ENCODE results near the gene TBC1D4.

TBC1D4 gene

DNA sequence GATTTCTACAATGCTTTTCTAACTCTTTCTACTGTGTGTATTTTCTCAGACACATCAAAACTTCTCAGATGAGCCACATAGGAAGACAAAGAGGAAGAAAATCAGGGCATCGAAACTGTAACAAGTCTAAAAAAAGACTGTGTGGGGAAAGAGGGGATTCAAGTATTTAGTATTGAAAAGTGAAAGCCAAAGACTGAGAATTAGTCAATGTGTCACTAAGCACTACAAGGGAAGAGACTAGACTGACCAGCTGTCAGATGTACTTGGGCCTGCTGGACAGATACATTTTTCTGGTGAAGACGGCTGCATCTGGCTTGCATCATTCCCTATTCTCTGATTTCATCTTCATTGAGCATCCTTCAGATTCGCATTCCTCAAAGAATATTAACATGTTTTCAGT lies 30.3 kb upstream of the TBC1D4 start:
- Histone ChIP-seq H3K9ac (ENCODE audit: insufficient read length) (no peak overlapping the region), H3K4me3 (no peak overlapping the region), H3K27ac (no peak overlapping the region), H3K9me3 (ENCODE audit: low read depth, low read length) (no peaks in the 10 kb centered on the region), H3K36me3 (ENCODE audit: insufficient read depth, low read length) (no peaks in the 10 kb centered on the region)
- no peak for DNase-seq (ENCODE audit: low read depth, low spot score)
- no peak for TF ChIP-seq FOXP2 (optimal IDR thresholded peaks at IDR 0.05; ENCODE audit: control extremely low read depth, extremely low read length, insufficient read depth)
- no peak for TF ChIP-seq POLR2AphosphoS5 (IDR thresholded peaks at IDR 0.05; ENCODE audit: borderline replicate concordance, low read depth, low read length)
- TF ChIP-seq EZH2 (IDR thresholded peaks at IDR 0.05): no peak

DNA sequence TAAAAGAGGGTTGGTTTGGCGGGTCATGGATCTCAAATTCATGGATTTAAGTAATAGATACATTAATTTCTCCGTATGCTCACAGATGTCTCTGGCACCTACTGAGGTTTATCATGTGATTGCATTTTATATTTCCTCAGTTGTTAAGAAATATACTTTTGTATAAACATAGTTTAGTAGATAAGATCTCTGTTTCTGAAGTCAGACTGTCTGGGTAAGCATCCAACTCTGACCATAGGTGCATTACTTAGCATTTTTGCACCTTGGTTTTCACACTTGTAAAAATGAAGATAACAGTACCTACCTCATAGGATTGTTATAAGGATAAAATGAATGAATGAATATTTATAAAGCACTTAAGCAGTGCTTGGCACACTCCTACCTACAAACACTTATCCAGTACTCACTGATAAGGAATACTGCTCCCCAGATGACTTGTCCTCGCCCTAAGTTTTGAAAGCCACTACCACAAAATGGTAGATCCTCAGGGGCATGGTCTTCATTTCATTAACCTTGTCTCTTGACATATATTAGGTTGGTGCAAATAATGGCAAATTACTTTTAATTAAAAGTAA lies 29.2 kb upstream of the TBC1D4 start:
- Histone ChIP-seq H3K27ac (no peak overlapping the region), H3K9me3 (ENCODE audit: low read depth, low read length) (no peaks in the 10 kb centered on the region), H3K9ac (ENCODE audit: insufficient read length) (no peak overlapping the region), H3K36me3 (ENCODE audit: insufficient read depth, low read length) (no peaks in the 10 kb centered on the region), H3K4me3 (no peak overlapping the region)
- no peak for DNase-seq (ENCODE audit: low read depth, low spot score)
- TF ChIP-seq POLR2AphosphoS5 (IDR thresholded peaks at IDR 0.05; ENCODE audit: borderline replicate concordance, low read depth, low read length): no peak
- no peak for TF ChIP-seq FOXP2 (optimal IDR thresholded peaks at IDR 0.05; ENCODE audit: control extremely low read depth, extremely low read length, insufficient read depth)
- no peak for TF ChIP-seq EZH2 (IDR thresholded peaks at IDR 0.05)

DNA sequence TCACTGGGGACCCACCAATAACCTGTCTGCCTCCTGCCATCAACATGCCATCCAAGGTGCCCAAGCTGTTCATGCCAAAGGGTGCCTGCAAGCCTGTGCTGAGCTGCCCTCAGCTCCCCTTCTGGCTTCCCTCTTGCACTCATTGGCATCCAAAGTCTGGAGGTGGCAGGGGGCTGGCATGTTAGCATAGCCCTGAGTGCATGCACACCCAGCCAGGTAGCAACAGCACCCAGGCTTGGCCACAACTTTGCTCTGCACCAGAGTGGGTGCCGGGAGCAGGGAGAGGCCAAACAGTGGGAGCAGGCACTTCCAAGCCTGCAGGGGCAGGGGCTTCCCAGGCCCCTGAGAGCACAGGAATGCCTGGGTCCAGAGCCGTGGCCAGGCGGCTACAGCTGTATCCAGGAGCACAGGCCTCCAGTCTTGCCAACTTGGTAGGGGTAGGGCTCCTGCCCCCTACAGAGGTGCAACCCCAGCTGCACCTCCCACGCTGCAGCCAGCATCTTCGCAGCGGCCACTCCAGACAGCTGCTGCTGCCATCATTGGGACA lies 26.1 kb upstream of the TBC1D4 start:
- TF ChIP-seq FOXP2 (optimal IDR thresholded peaks at IDR 0.05; ENCODE audit: control extremely low read depth, extremely low read length, insufficient read depth) (no peak), EZH2 (IDR thresholded peaks at IDR 0.05) (no peak), POLR2AphosphoS5 (IDR thresholded peaks at IDR 0.05; ENCODE audit: borderline replicate concordance, low read depth, low read length) (no peak)
- H3K9me3 ChIP-seq (ENCODE audit: low read depth, low read length): no peaks in the 10 kb centered on the region
- no peak for DNase-seq (ENCODE audit: low read depth, low spot score)
- no peak overlapping the region for H3K9ac ChIP-seq (ENCODE audit: insufficient read length)
- H3K27ac ChIP-seq: no peak overlapping the region
- no peaks in the 10 kb centered on the region for H3K36me3 ChIP-seq (ENCODE audit: insufficient read depth, low read length)
- no peak overlapping the region for H3K4me3 ChIP-seq

DNA sequence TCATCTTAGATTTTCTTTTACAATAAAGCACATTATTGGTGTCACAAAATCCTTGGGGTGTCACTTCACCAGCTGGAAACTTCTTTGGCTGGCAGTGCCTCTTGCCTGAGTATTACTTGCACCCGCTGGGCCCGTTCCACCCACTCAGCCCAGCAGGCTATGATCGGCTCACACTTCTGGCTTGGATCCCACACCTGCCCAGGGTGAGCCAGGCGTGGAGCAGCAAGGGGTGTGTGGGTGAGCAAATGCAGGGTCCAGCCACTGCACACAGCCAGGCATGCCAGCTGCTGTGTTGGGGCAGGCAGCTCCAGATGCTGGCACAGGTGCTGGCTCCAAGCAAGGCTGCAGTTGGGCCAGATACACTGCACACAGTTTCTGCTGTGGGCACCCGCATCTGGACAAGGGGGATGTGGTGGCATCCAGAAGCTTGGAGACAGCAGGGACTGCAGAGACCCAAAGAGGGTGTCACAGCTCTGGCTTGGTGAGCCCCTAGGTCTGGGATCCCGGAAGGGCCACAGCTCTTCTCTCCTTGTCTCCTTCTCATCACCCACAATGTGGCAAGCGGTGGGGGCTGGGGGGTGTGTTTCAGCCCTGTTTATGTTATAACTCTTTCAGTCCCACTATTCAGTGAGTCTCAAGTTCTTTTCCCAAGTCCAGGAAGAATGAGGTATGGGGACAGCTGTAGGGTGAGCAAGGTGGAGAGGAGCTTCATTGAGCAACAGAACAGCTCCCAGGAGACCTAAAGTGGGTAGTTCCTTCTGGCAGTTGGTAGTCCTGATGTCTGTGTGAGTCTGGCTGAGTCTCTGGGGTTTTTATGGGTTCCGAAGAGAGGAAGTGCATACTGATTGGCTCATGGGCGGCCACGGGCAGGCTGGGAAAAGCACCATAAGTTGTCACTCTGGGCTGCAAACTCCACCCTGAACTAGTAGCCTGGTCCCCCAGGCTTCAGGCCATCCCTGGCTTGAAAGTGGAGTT lies 25.3 kb upstream of the TBC1D4 start:
- no peak for DNase-seq (ENCODE audit: low read depth, low spot score)
- TF ChIP-seq POLR2AphosphoS5 (IDR thresholded peaks at IDR 0.05; ENCODE audit: borderline replicate concordance, low read depth, low read length): no peak
- no peak for TF ChIP-seq EZH2 (IDR thresholded peaks at IDR 0.05)
- TF ChIP-seq FOXP2 (optimal IDR thresholded peaks at IDR 0.05; ENCODE audit: control extremely low read depth, extremely low read length, insufficient read depth): no peak
- no peaks in the 10 kb centered on the region for H3K36me3 ChIP-seq (ENCODE audit: insufficient read depth, low read length)
- H3K4me3 ChIP-seq: no peak overlapping the region
- H3K27ac ChIP-seq: no peak overlapping the region
- no peaks in the 10 kb centered on the region for H3K9me3 ChIP-seq (ENCODE audit: low read depth, low read length)
- H3K9ac ChIP-seq (ENCODE audit: insufficient read length): no peak overlapping the region

DNA sequence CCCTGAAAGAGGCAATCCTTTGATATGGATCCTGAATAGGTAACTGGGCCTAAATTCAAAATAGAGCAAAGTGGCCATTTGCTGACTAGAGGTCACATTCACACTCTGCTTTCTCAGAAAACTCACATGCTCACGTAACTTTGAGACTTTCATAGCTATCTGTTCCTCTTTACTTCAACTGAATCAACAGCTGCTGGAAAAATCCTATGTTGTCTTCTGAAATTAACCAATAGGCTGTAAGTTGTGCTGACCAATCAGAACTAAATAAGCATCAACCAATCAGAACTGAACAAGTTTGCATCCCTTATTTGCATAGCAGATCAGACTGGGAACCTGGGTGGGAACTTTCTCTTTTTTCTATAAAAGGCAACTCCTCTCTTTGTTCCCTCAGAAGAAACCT lies 24.0 kb upstream of the TBC1D4 start:
- Histone ChIP-seq H3K27ac (no peak overlapping the region), H3K9me3 (ENCODE audit: low read depth, low read length) (no peaks in the 10 kb centered on the region), H3K4me3 (no peak overlapping the region), H3K36me3 (ENCODE audit: insufficient read depth, low read length) (no peaks in the 10 kb centered on the region), H3K9ac (ENCODE audit: insufficient read length) (no peak overlapping the region)
- no peak for DNase-seq (ENCODE audit: low read depth, low spot score)
- TF ChIP-seq EZH2 (IDR thresholded peaks at IDR 0.05) (no peak), POLR2AphosphoS5 (IDR thresholded peaks at IDR 0.05; ENCODE audit: borderline replicate concordance, low read depth, low read length) (no peak), FOXP2 (optimal IDR thresholded peaks at IDR 0.05; ENCODE audit: control extremely low read depth, extremely low read length, insufficient read depth) (no peak)

DNA sequence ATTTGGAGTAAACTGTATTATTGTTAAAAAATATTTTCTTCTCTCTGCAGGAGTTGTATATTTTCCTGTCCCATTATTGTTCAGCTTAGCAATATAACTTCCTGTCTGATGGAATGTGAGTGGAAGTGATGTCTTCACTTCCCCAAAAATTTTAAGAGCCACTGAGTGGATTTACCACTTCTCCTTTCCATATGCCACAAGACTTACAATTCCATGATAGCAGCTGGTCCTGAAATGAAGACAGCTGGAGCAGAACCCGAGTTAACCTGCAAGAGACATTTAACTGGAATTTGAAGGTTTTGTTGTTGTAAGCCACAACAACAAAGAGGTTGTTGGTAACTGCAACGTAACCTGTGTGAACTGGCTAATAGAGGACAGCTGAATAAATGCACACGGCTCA lies 23.4 kb upstream of the TBC1D4 start:
- H3K27ac ChIP-seq: no peak overlapping the region
- no peaks in the 10 kb centered on the region for H3K9me3 ChIP-seq (ENCODE audit: low read depth, low read length)
- H3K36me3 ChIP-seq (ENCODE audit: insufficient read depth, low read length): no peaks in the 10 kb centered on the region
- no peak overlapping the region for H3K4me3 ChIP-seq
- TF ChIP-seq POLR2AphosphoS5 (IDR thresholded peaks at IDR 0.05; ENCODE audit: borderline replicate concordance, low read depth, low read length) (no peak), FOXP2 (optimal IDR thresholded peaks at IDR 0.05; ENCODE audit: control extremely low read depth, extremely low read length, insufficient read depth) (no peak), EZH2 (IDR thresholded peaks at IDR 0.05) (no peak)
- H3K9ac ChIP-seq (ENCODE audit: insufficient read length): no peak overlapping the region
- DNase-seq (ENCODE audit: low read depth, low spot score): no peak

DNA sequence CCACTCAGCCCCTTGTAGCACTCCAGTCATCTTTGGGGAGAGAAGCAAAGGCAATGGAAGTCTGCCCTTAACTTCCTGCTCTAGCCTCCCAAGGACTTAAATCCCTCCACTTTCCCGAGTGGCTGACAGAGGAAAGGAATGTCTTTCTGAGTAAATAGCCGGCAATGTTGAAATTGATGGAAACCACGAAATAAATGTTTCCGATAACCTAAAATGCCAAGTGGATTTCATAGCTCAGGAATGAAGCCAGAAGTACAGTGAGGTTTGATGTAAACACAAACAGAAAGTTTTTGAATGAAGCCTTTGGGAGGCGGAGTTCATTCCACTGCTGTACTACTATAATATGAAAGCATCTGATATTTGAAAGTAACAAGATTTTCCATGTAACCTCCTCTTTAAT lies 14.0 kb upstream of the TBC1D4 start:
- H3K4me3 ChIP-seq: no peak overlapping the region
- H3K36me3 ChIP-seq (ENCODE audit: insufficient read depth, low read length): no peaks in the 10 kb centered on the region
- no peak overlapping the region for H3K9ac ChIP-seq (ENCODE audit: insufficient read length)
- no peak overlapping the region for H3K27ac ChIP-seq
- H3K9me3 ChIP-seq (ENCODE audit: low read depth, low read length): no peaks in the 10 kb centered on the region
- no peak for TF ChIP-seq EZH2 (IDR thresholded peaks at IDR 0.05)
- TF ChIP-seq POLR2AphosphoS5 (IDR thresholded peaks at IDR 0.05; ENCODE audit: borderline replicate concordance, low read depth, low read length): no peak
- TF ChIP-seq FOXP2 (optimal IDR thresholded peaks at IDR 0.05; ENCODE audit: control extremely low read depth, extremely low read length, insufficient read depth): no peak
- no peak for DNase-seq (ENCODE audit: low read depth, low spot score)

DNA sequence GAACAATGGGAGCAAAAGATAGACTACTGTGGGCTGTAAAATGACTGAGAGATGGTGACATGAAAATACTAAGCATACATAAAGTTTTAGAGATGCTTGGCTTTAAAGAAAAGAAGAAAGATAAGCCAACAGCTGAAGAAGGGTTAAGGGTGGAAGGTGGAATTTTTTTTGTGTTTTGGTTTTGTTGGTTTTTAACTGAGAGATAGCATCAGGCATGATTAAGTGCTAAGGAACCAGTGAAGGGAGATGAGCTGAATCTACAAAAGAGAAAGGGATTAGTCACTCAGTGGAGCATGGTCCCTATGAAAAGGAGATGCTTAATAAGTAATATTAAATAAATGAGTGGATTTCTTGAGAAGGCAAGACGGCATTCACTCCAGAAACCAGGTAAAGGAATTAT lies 12.5 kb upstream of the TBC1D4 start:
- TF ChIP-seq FOXP2 (optimal IDR thresholded peaks at IDR 0.05; ENCODE audit: control extremely low read depth, extremely low read length, insufficient read depth): no peak
- no peak for TF ChIP-seq POLR2AphosphoS5 (IDR thresholded peaks at IDR 0.05; ENCODE audit: borderline replicate concordance, low read depth, low read length)
- TF ChIP-seq EZH2 (IDR thresholded peaks at IDR 0.05): no peak
- H3K27ac ChIP-seq: no peak overlapping the region
- DNase-seq (ENCODE audit: low read depth, low spot score): no peak
- H3K36me3 ChIP-seq (ENCODE audit: insufficient read depth, low read length): no peaks in the 10 kb centered on the region
- no peak overlapping the region for H3K4me3 ChIP-seq
- no peak overlapping the region for H3K9ac ChIP-seq (ENCODE audit: insufficient read length)
- H3K9me3 ChIP-seq (ENCODE audit: low read depth, low read length): no peaks in the 10 kb centered on the region

All from SK-N-MC (cell line).